Activated CD8-positive, alpha-beta memory T cell treated with anti-CD3 and anti-CD28 coated beads, Interleukin-2, amount 10 ng/mL, durations not matched to agents 7 days and 5 days (primary cell): ENCODE measurements around the gene CCDC170. TPM values are rescaled to one million over a fixed set of nuclear protein-coding genes. Genes with fewer than 3 reads are reported as not detected.
"Not testable (repeated sequence)": the region's sequence is repeated elsewhere in the genome, so short reads cannot be mapped to it uniquely, and the experiment has no call there.

Source experiments
- ATAC-seq: fragments of 150-1000 bp; cut with Tn5 transposase; one replicate; pipeline ENCODE4 v1.10.0; 2021; ENCODE audit warnings: moderate library complexity
- CTCF ChIA-PET: fragments of 350-600 bp; sonication (Branson Sonifier 250); formaldehyde crosslinking; loops from one replicate; lab custom pipeline; 2021; ENCODE audit warnings: antibody characterized with exemption; lab: Charles Lee
- DNase-seq: peaks from one replicate; pipeline ENCODE4 v3.0.0-alpha.2; 2020
- H3K27ac Mint-ChIP-seq: one replicate; pipeline ENCODE4 v1.8.0; 2021; ENCODE audit warnings: mild to moderate bottlenecking, mixed read lengths
- H3K27me3 Mint-ChIP-seq: one replicate; pipeline ENCODE4 v1.8.0; 2021; ENCODE audit warnings: mixed read lengths
- H3K36me3 Mint-ChIP-seq: one replicate; pipeline ENCODE4 v1.8.0; 2021; ENCODE audit warnings: mild to moderate bottlenecking, mixed read lengths
- H3K4me1 Mint-ChIP-seq: one replicate; pipeline ENCODE4 v1.8.0; 2021; ENCODE audit warnings: mixed read lengths
- H3K4me3 Mint-ChIP-seq: one replicate; pipeline ENCODE4 v1.8.0; 2021; ENCODE audit warnings: mild to moderate bottlenecking, moderate library complexity, mixed read lengths
- H3K9me3 Mint-ChIP-seq: one replicate; pipeline ENCODE4 v1.8.0; 2022; ENCODE audit warnings: low read depth, mixed read lengths
- total RNA-seq, 2 experiments: library from RNA; stranded (reverse); gene quantifications; one replicate each; pipeline ENCODE4 v1.2.3, GENCODE V29; 2021

The CCDC170 gene, protein sequence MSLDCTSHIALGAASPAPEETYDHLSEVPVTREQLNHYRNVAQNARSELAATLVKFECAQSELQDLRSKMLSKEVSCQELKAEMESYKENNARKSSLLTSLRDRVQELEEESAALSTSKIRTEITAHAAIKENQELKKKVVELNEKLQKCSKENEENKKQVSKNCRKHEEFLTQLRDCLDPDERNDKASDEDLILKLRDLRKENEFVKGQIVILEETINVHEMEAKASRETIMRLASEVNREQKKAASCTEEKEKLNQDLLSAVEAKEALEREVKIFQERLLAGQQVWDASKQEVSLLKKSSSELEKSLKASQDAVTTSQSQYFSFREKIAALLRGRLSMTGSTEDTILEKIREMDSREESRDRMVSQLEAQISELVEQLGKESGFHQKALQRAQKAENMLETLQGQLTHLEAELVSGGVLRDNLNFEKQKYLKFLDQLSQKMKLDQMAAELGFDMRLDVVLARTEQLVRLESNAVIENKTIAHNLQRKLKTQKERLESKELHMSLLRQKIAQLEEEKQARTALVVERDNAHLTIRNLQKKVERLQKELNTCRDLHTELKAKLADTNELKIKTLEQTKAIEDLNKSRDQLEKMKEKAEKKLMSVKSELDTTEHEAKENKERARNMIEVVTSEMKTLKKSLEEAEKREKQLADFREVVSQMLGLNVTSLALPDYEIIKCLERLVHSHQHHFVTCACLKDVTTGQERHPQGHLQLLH
- not detected for total RNA-seq

- Mint-ChIP-seq H3K27ac (no peak within 1 kb of the TSS), H3K4me1 (peaks cover 18% of the 10 kb centered on the region), H3K9me3 (no peaks in the 10 kb centered on the region), H3K4me3 (peak within 1 kb of the TSS; percentile 45), H3K36me3 (peaks cover 1% of the 10 kb centered on the region), H3K27me3 (peaks cover 69% of the 10 kb centered on the region)
- DNase-seq, result no peak
- CTCF ChIA-PET, result no interaction called here
- peak; percentile 61 for ATAC-seq
Observed at GRCh38 chr6:151493804-151494234, at the start of gene CCDC170. CCDC170 (plus strand) TSS chr6:151494017; CDS start chr6:151494129, 112 bp downstream.

GRCh38 chr6:151445482-151445881 lies 48.3 kb upstream of the CCDC170 start:
- Mint-ChIP-seq H3K36me3 (peaks cover 7% of the 10 kb centered on the region), H3K4me3 (no peak overlapping the region), H3K9me3 (no peaks in the 10 kb centered on the region), H3K27me3 (no peaks in the 10 kb centered on the region), H3K4me1 (peaks cover 21% of the 10 kb centered on the region), H3K27ac (no peak overlapping the region)
- ATAC-seq (no peak), DNase-seq (no peak)
- CTCF ChIA-PET, result no interaction called here

DNA sequence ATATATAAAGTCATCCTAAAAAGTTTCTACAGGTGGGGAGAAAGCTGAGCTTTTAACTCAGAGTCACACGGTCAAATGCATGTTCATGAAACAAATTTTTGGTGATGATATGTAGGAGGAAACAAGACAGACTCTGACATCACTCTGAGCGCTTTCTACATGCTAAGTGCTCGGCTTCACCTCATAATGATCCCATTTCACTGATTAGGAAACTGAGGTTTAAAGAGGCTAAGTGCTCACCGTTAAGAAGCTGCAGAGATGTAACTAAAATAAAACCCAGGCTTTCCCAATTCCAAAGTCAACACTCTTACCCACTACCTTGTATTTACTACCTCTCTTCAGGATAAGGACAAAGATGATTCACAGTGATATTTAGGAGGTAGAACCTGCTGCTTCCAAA lies 46.6 kb upstream of the CCDC170 start:
- H3K4me1 Mint-ChIP-seq, result peaks cover 19% of the 10 kb centered on the region
- H3K27me3 Mint-ChIP-seq, result no peaks in the 10 kb centered on the region
- ATAC-seq, result no peak
- no peak overlapping the region for H3K27ac Mint-ChIP-seq
- CTCF ChIA-PET, result no interaction called here
- H3K36me3 Mint-ChIP-seq, result peaks cover 6% of the 10 kb centered on the region
- H3K4me3 Mint-ChIP-seq, result no peak overlapping the region
- no peaks in the 10 kb centered on the region for H3K9me3 Mint-ChIP-seq
- no peak for DNase-seq

GRCh38 chr6:151448623-151449022 lies 45.2 kb upstream of the CCDC170 start:
- peaks cover 9% of the 10 kb centered on the region for H3K36me3 Mint-ChIP-seq
- H3K27ac Mint-ChIP-seq, result no peak overlapping the region
- H3K4me1 Mint-ChIP-seq, result peaks cover 22% of the 10 kb centered on the region
- no peak overlapping the region for H3K4me3 Mint-ChIP-seq
- ATAC-seq, result no peak
- DNase-seq, result no peak
- no peaks in the 10 kb centered on the region for H3K9me3 Mint-ChIP-seq
- CTCF ChIA-PET, result no interaction called here
- no peaks in the 10 kb centered on the region for H3K27me3 Mint-ChIP-seq

DNA sequence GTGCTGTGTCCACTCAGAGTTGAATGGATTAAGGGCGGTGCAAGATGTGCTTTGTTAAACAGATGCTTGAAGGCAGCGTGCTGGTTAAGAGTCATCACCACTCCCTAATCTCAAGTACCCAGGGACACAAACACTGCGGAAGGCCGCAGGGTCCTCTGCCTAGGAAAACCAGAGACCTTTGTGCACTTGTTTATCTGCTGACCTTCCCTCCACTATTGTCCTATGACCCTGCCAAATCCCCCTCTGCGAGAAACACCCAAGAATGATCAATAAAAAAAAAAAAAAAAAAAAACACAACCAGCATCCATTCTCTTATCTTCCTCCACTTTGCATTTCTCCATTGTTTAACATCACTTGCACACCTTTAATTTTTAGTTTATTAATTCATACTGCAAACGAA lies 42.9 kb upstream of the CCDC170 start:
- CTCF ChIA-PET, result interaction anchor here (0.6 to 2.0 kb wide), 3 partner anchors 9 to 12 kb away, joined by 3 to 11 read pairs (median 6); no protein-coding TSS in a partner anchor
- Mint-ChIP-seq H3K27ac (peak overlapping the region; percentile 93), H3K4me3 (peak overlapping the region; percentile 95), H3K4me1 (peaks cover 24% of the 10 kb centered on the region)
- DNase-seq, H3K36me3 Mint-ChIP-seq, ATAC-seq, H3K27me3 Mint-ChIP-seq, H3K9me3 Mint-ChIP-seq: not testable (repeated sequence)

- Mint-ChIP-seq H3K27me3 (no peaks in the 10 kb centered on the region), H3K36me3 (peaks cover 10% of the 10 kb centered on the region), H3K9me3 (no peaks in the 10 kb centered on the region), H3K27ac (peak overlapping the region; percentile 93), H3K4me1 (peaks cover 26% of the 10 kb centered on the region), H3K4me3 (peak overlapping the region; percentile 95)
- ATAC-seq, result no peak
- CTCF ChIA-PET, result interaction anchor here (0.6 to 2.0 kb wide), 5 partner anchors 9 to 79 kb away, joined by 3 to 11 read pairs (median 3); no protein-coding TSS in a partner anchor
- DNase-seq, result no peak
Observed at GRCh38 chr6:151451417-151451949, 42.3 kb upstream of the CCDC170 start.

DNA sequence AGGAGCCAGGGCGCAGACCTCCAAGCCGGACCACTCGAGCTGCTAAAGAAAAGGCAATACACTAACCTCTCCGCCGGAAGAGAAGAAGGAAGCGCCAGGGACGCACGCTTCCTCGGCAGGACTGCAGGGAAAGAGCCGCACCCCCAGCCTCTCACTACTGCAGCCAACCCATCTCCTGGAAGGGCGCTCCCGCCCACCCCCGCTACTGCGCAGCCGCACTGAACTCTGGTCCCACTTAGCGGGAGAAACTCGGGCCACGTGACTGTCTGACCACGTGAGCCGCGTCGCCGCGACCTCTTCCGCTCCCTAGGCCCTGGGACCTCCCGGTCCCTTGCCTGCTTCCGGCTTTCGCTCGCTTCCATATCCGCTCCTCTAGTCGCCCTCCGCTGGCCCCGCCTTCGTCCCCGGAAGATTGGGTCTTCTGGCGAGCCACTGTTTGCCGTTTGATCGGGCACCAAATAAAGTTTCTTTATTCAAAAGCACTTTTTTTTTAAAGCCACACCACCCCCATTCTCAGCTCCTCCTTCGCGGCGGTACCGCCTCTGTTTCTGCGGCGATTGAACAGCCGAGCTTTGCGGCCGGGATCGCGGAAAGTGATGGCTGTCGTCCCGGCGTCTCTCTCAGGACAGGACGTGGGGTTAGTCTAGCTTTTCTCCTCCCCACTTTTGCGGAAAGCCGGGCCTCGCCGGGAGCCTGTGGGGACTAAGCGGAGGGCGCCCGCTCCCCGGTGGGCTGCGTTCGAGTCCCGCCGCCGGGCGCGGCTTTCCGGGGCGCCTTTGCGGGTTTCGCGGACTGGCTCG lies 41.7 kb upstream of the CCDC170 start, which contains the start of gene RMND1:
Gene RMND1, minus strand, starts transcription at position 177 of the 800 bp plus-strand sequence. CDS start 6,315 bp downstream, outside the sequence.
- DNase-seq (peak; percentile 100), ATAC-seq (peak; percentile 98)
- Mint-ChIP-seq H3K4me3 (peak within 1 kb of the TSS; percentile 95), H3K4me1 (peaks cover 26% of the 10 kb centered on the region), H3K9me3 (no peaks in the 10 kb centered on the region), H3K27ac (peak within 1 kb of the TSS; percentile 93), H3K27me3 (no peaks in the 10 kb centered on the region), H3K36me3 (peaks cover 10% of the 10 kb centered on the region)
- CTCF ChIA-PET, result interaction anchor here (0.6 to 2.0 kb wide), 6 partner anchors 10 to 80 kb away, joined by 3 to 11 read pairs (median 3); no protein-coding TSS in a partner anchor

- no peaks in the 10 kb centered on the region for H3K9me3 Mint-ChIP-seq
- CTCF ChIA-PET, result interaction anchor here (0.8 to 2.0 kb wide), 3 partner anchors 11 to 63 kb away, joined by 3 to 11 read pairs (median 3); no protein-coding TSS in a partner anchor
- peaks cover 26% of the 10 kb centered on the region for H3K4me1 Mint-ChIP-seq
- no peaks in the 10 kb centered on the region for H3K27me3 Mint-ChIP-seq
- DNase-seq (no peak), ATAC-seq (no peak)
- H3K36me3 Mint-ChIP-seq, result peaks cover 12% of the 10 kb centered on the region
- H3K4me3 Mint-ChIP-seq, result peak overlapping the region; percentile 95
- H3K27ac Mint-ChIP-seq, result peak overlapping the region; percentile 93
Observed at GRCh38 chr6:151452750-151453427, 40.9 kb upstream of the CCDC170 start.

DNA sequence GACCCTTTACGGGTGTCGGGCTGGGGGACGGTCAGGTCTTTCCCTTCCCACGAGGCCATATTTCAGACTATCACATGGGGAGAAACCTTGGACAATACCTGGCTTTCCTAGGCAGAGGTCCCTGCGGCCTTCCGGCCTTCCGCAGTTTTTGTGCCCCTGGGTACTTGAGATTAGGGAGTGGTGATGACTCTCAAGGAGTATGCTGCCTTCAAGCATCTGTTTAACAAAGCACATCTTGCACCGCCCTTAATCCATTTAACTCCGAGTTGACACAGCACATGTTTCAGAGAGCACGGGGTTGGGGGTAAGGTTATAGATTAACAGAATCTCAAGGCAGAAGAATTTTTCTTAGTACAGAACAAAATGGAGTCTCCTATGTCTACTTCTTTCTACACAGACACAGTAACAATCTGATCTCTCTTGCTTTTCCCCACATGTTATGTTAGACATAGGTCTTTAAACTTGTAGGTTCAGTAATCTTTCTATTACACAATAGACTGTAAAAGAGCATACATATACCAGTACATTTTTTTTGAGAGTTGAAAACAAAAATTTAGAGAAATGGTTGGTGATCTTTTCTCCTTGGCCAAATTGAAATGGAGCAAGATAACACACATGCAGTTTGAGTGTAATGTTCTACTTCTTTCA lies 37.9 kb upstream of the CCDC170 start:
- H3K4me3 Mint-ChIP-seq, DNase-seq, H3K27ac Mint-ChIP-seq, H3K27me3 Mint-ChIP-seq, CTCF ChIA-PET, ATAC-seq, H3K9me3 Mint-ChIP-seq: not testable (repeated sequence)
- H3K4me1 Mint-ChIP-seq, result peaks cover 16% of the 10 kb centered on the region
- H3K36me3 Mint-ChIP-seq, result peaks cover 11% of the 10 kb centered on the region

DNA sequence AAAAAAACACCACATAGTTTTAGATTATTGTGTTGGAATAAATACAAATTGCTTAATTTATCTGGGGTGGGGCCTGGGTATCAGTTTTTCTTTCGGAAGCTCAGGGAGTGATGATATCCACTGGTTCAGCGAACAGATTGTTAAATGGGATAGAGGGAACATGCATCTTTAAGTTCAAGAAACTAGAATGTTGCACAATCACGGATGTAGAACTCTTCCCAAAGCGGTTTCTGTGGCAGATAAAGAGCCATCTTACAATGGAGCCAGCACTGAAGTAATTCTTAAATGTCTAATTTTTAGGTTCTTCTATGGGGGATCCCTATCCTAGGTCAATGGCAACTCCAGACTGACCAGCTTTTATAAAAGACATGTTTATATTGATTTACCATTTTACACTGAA lies 32.1 kb upstream of the CCDC170 start:
- ATAC-seq (no peak), DNase-seq (no peak)
- peaks cover 24% of the 10 kb centered on the region for H3K36me3 Mint-ChIP-seq
- H3K9me3 Mint-ChIP-seq, result no peaks in the 10 kb centered on the region
- H3K4me3 Mint-ChIP-seq, result no peak overlapping the region
- no peak overlapping the region for H3K27ac Mint-ChIP-seq
- H3K4me1 Mint-ChIP-seq, result peaks cover 2% of the 10 kb centered on the region
- no peaks in the 10 kb centered on the region for H3K27me3 Mint-ChIP-seq
- CTCF ChIA-PET, result no interaction called here

DNA sequence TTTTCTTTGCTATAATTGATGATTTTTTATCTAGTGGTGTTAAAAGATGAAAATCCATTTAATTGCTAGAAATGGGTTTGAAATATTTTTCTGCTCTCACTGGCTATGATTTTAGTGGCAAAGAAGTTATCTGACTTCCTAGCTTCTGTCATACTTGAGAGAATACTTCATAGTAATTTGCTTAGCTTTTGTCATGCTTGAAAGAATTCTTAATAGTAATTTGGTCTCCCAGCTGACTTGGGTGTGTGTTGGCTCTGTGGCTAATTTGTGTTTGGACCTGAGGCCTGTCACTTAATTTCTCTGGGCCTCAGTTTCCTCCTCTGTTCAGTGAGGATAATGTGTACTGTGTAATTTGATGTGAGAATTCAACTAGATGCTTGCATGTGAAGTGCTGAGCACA lies 29.1 kb upstream of the CCDC170 start:
- Mint-ChIP-seq H3K27me3 (no peaks in the 10 kb centered on the region), H3K27ac (no peak overlapping the region), H3K9me3 (no peaks in the 10 kb centered on the region), H3K36me3 (peaks cover 27% of the 10 kb centered on the region), H3K4me3 (no peak overlapping the region), H3K4me1 (peaks cover 2% of the 10 kb centered on the region)
- CTCF ChIA-PET, result no interaction called here
- DNase-seq (no peak), ATAC-seq (no peak)
